GM19463 (cell line): ENCODE results near the gene MTG1.
"Not testable (repeated sequence)": the region's sequence is repeated elsewhere in the genome, so short reads cannot be mapped to it uniquely, and the experiment has no call there.

Experiments
- ATAC-seq: cut with Tn5 transposase; IDR thresholded peaks from one replicate; pipeline ENCODE4 v1.9.1; 2021; ENCODE audit warnings: mild to moderate bottlenecking, moderate library complexity; ENCODE audit not compliant: unreplicated experiment

The MTG1 gene

GRCh38 chr10:133358925-133359310, 35.0 kb upstream of the MTG1 start:
- no peak for ATAC-seq

- no peak for ATAC-seq
Measured at GRCh38 chr10:133359554-133359971, 34.4 kb upstream of the MTG1 start.

GRCh38 chr10:133359972-133360610, 33.9 kb upstream of the MTG1 start:
- no peak for ATAC-seq

GRCh38 chr10:133361227-133361626, 32.7 kb upstream of the MTG1 start:
- ATAC-seq = no peak

GRCh38 chr10:133361773-133362441, 32.0 kb upstream of the MTG1 start:
- no peak for ATAC-seq

GRCh38 chr10:133362846-133363245, 31.1 kb upstream of the MTG1 start:
- ATAC-seq = no peak

GRCh38 chr10:133364645-133365431, 29.1 kb upstream of the MTG1 start:
- ATAC-seq = no peak

- ATAC-seq = no peak
Measured at GRCh38 chr10:133365461-133366129, 28.4 kb upstream of the MTG1 start.

GRCh38 chr10:133366130-133366478, 27.9 kb upstream of the MTG1 start:
- no peak for ATAC-seq

GRCh38 chr10:133366751-133367150, 27.2 kb upstream of the MTG1 start:
- no peak for ATAC-seq

- not testable (repeated sequence) for ATAC-seq
Measured at GRCh38 chr10:133367461-133367860, 26.5 kb upstream of the MTG1 start.

GRCh38 chr10:133368153-133368552, 25.8 kb upstream of the MTG1 start:
- ATAC-seq = no peak

- no peak for ATAC-seq
Measured at GRCh38 chr10:133370030-133370786, 23.7 kb upstream of the MTG1 start.

- ATAC-seq = no peak
Measured at GRCh38 chr10:133372507-133372906, 21.4 kb upstream of the MTG1 start.

GRCh38 chr10:133373174-133374090, 20.5 kb upstream of the MTG1 start, which contains the start of gene ECHS1:
TSS of gene ECHS1 (minus strand) at chr10:133373354. CDS start at chr10:133373333, 21 bp downstream.
- ATAC-seq = peak; percentile 98

GRCh38 chr10:133375357-133376115, 18.4 kb upstream of the MTG1 start:
- no peak for ATAC-seq

- ATAC-seq = not testable (repeated sequence)
Measured at GRCh38 chr10:133376183-133376582, 17.8 kb upstream of the MTG1 start.

GRCh38 chr10:133377025-133377817, 16.7 kb upstream of the MTG1 start:
- ATAC-seq = no peak
